ENCODE measurements around the gene GLCCI1.
"Not testable (repeated sequence)": the region's sequence is repeated elsewhere in the genome, so short reads cannot be mapped to it uniquely, and the experiment has no call there.

Gene GLCCI1

GRCh38 chr7:7992506-7992905 lies 23.9 kb downstream of the GLCCI1 start:
- no peak for DNase-seq

GRCh38 chr7:7995348-7995747 lies 26.8 kb downstream of the GLCCI1 start:
- DNase-seq, result not testable (repeated sequence)

DNA sequence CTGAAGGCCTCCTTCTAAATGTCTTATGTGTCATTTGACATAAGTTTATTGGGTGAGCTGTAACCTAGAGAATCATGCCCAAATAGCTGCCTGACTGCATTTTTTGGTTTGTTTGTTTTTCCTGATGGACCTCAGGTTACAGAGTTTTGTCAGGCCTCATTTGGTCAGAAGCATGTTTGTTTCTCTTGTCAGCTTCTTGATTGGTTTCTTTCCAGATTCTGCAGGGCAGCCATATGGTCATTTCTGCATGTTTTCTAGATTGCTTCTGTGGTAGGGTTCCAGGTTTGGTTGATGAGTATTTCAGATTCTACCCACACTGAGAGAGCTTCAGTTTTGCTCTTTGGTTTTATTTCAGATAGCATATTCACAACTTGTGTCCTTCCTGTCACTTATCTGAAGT lies 28.0 kb downstream of the GLCCI1 start:
- DNase-seq, result no peak

GRCh38 chr7:8000315-8000941 lies 31.8 kb downstream of the GLCCI1 start:
- no peak for DNase-seq

DNA sequence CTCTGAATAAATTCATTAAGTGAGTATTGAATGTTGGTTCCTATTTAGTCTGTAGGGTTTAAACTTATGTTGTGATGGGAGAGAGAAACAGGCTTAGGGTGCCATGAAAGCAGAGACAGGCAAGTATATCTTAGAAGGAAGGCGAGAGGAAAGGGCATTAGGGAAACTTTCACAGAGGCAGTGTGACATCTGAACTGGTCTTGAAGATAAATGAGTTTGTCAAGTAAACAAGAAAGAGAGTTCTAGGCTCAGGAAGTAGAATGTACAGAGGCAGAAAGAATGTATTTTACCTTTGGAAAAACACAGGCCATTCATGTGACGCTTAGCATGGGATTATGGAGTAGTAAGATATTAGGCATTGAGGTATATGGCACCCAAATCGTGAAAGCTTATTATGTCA lies 34.5 kb downstream of the GLCCI1 start:
- DNase-seq, result no peak

- no peak for DNase-seq
These were observed 36.7 kb downstream of the GLCCI1 start for GRCh38 chr7:8005279-8005678.

DNA sequence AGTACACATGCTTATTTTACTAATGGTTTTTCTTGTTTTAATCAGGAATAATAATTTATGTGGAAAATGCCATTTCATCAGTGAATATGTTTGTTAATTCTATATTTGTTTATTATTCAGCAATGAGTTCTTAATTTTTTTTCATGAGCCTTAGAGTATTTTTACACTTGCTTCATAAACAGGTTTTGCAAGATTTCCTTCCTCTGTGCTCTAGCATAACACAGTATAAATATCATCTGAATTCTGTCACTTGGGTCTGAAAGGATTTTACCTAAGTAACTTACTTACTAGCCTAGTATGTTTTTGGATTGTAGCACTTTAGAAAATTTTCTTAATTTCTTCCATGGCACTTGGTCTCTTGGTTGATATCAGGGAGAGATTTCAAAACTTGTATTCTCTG lies 45.8 kb downstream of the GLCCI1 start:
- DNase-seq, result no peak

GRCh38 chr7:8015100-8015745 lies 46.6 kb downstream of the GLCCI1 start:
- no peak for DNase-seq

DNA sequence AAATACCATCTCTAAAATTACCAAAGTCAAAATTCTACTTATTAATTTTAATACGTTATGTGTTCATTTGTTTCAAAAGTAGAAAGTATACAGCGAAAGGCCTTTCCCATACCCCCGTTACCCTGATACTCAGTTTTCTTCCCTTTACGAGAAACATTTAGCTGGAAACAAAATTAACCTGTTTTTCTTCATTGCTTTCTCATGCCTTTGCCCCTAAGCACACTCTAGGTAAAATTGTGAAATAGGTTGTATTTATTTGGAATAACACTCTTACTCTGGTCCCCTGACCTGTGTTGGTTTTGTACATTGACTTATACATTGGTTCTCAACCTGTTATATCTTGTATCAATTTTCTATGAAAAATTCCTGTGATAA lies 47.1 kb downstream of the GLCCI1 start:
- DNase-seq, result no peak

- no peak for DNase-seq
These were observed 48.8 kb downstream of the GLCCI1 start for GRCh38 chr7:8017423-8017822.

DNA sequence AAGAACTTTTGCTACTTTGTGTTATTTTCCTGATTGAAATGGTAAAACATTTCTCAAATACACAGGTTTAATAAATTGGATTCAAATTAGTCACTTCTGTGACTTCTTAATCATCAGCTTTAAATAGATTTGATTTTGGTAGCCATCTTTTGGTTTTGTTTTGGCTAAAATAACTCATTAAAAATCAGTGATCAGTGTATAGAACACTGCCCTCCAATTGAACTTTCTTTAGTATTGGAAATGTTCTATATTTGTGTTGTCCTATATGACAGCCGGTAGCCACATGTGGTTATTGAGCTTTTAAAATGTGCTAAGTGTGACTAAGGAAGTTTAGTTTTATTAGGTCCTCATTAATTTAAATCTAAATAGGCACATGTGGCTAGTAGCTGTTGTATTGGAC lies 50.4 kb downstream of the GLCCI1 start:
- DNase-seq, result no peak

DNA sequence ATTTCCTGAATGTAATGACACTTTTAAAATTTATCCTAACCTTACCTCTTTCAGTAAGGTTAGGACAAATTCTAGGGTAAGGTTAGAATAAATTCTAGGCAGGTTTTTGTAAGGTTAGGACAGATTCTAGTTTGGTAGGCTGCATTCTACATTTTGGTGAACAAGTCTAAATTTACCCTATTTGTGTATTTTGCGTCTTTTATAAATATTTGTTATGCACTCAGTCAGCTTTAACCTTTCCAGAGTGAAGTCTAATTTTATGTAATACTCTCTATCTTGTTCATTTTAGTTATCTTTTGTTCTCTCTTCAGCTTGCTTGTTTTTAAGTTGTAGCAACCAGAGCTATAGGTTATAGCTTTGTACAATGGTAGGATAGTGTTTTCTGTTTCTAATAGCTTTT lies 54.0 kb downstream of the GLCCI1 start:
- DNase-seq, result no peak

DNA sequence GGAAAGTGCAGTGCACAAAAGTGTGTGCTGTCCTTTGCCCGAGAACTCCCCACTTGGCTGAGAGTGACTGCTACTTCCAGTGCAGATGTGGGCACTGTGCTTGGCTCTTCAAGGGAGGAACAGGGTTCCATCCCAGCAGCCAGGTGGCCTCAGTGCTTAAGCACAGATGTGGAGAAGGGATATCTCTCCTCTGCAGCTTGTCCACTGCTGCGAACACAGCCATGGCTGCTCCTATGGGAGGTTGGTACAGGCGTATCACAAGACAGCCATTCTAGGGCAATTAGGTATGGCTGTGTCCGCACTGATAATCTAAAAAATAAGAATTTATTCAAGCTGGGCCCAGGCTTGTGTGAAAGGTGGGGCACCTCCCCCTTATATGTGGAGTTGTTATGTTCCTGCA lies 66.6 kb downstream of the GLCCI1 start:
- no peak for DNase-seq

DNA sequence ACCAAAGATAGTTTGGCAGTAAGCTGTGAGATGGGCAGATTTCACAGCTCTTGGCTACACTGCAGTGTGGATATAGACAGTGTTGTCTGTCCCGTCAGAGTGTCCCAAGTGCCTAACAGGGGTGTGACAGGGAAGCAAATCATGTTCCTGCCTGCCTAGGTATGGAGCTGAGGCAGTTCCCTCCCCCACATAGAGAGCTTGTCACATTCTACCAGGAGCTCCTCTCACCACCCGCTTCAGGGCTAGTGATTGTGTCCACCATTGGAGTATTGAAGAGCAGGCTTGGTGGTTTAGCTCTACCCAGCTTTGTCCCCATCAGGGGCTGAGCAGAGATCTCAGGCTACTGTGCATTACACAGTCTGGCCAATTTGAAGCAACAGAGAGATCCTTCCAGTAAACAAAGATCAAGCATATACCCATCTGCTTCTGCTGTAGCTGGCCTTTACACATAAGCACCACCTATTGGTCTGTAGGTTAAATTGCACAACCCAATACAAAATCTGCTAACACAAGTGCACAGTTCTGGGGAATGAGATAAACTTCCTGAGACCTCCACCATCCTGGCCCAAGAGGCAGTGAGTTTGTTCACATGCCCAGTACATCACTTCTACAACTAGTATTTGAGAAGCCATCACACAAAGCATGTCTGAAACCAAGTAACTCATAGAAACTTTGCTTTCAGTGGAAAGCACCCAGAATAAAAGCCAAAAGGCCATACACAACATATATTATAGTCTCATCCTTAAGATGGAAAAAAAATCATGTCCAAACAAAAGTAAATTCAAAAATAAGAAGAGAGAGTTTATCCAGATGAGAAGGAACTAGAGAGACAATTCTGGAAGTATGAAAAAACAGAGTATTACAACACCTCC lies 67.3 kb downstream of the GLCCI1 start:
- no peak for DNase-seq

DNA sequence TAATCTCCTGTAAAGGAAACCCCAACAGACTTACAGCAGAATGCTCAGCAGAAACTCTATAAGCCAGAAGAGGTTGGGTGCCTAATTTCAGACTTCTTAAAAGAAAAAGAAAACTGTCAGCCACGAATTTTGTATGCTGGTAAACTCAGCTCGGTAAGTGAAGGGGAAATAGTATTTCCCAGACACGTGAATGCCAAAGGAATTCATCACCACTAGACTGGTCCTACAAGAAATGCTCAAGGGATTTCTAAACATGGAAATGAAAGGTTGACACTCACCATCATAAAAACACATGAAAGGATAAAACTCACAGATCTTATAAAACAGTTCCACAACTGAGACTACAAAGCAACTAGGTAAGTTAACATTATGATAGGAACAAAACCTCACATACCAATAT lies 68.6 kb downstream of the GLCCI1 start:
- DNase-seq, result no peak

DNA sequence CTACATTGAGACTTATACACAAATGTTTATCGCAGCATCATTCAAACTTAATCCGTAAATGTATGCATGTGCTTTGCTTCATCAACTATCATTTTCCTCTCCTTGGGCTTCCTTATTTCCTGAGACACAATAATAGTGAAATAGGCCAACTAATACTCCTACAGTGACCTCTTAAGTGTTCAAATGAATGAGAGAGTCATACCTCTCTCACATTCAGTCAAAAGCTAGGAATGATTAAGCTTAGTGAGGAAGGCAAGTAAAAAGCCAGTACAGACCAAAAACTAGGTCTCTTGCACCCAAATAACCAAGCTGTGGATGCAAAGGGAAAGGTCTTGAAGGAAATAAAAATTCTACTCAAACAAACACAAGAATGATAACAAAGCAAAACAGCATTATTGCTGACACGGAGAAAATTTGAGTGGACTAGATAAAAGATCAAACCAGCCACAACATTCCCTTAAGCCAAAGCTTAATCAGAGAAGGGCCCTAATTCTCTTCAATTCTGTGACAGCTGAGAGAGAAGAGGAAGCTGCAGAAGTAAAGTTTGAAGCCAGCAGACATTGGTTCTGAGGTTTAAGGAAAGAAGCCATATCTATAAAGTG lies 72.3 kb downstream of the GLCCI1 start:
- no peak for DNase-seq

GRCh38 chr7:8042796-8043535 lies 74.4 kb downstream of the GLCCI1 start:
- no peak for DNase-seq

- DNase-seq, result no peak
These were observed 76.3 kb downstream of the GLCCI1 start for GRCh38 chr7:8044761-8045430.

- not testable (repeated sequence) for DNase-seq
These were observed 79.5 kb downstream of the GLCCI1 start for GRCh38 chr7:8048067-8048466.

DNA sequence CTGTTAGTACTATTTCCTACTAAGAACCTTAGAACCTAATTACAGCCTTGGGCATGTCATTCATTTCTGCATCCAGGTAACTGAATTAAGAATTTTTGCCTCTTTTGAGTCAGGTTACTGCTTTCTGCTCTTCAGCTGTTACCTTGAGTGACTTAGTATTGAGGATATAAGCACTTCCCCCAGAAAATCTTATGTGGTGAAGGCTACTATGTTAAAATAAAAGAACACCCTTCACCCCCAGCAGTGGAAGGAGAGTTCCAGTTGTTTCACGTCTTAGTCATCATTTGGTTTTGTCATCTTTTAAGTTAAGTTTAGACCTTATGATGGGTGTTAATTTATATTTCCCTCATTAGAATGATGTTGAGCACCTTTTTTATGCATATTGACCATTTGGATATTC lies 82.8 kb downstream of the GLCCI1 start:
- no peak for DNase-seq

DNA sequence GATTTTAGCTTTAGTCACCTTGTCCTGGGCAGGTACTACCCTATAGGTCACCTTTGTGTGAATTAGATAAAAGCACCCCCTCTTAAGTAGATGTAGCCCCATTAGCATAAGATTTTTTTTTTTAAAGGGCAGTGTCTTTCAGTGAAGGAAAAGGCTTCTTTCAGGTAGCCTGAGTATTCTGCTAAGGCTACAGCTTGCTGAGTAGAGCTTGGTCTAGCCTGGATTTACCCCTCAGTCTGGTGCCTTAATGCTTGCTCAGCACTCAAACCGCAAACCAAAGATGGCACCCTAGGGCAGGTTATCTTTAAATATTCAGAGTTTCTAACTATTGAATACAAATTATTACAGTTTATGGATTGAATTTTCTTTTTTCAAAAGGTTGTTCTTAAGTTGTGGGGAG lies 83.4 kb downstream of the GLCCI1 start:
- DNase-seq, result no peak

- DNase-seq, result no peak
These were observed 84.2 kb downstream of the GLCCI1 start for GRCh38 chr7:8052824-8053223.
